SU-DHL-6 (cell line): ENCODE measurements around the gene KCNN3.

ENCODE experiments used
- H2AFZ ChIP-seq: fragments of 200-600 bp; sonication (generic); 2 replicates; pipeline ENCODE4 v1.6.1; 2014; ENCODE audit warnings: low read depth, mild to moderate bottlenecking, moderate library complexity, mixed read lengths, antibody characterized with exemption, low read length; ENCODE audit not compliant: severe bottlenecking
- H3F3A ChIP-seq: fragments of 200-600 bp; shearing (Covaris generic); 2 replicates; pipeline ENCODE4 v1.6.0; 2016; ENCODE audit warnings: antibody characterized with exemption, mild to moderate bottlenecking; ENCODE audit not compliant: insufficient read depth
- H3K27ac ChIP-seq: fragments of 200-600 bp; sonication (generic); 2 replicates; pipeline ENCODE4 v1.5.1; 2016; ENCODE audit warnings: low read depth, mild to moderate bottlenecking, low read length, moderate library complexity, mixed read lengths
- H3K27me3 ChIP-seq: fragments of 200-600 bp; sonication (generic), shearing (Covaris generic); 2 replicates; pipeline ENCODE4 v1.6.0; 2014; ENCODE audit warnings: mild to moderate bottlenecking, low read length
- H3K36me3 ChIP-seq: fragments of 200-600 bp; sonication (generic); 2 replicates; pipeline ENCODE4 v1.6.1; 2014; ENCODE audit warnings: mild to moderate bottlenecking, low read length, mixed read lengths
- H3K4me2 ChIP-seq: fragments of 300-600, 200-600 bp; shearing (Covaris generic), sonication (generic); 2 replicates; pipeline ENCODE4 v1.6.0; 2014; ENCODE audit warnings: low read length, low read depth, mild to moderate bottlenecking; ENCODE audit not compliant: poor library complexity, severe bottlenecking
- H3K4me3 ChIP-seq: fragments of 200-600 bp; sonication (generic); 2 replicates; pipeline ENCODE4 v1.5.1; 2014; ENCODE audit warnings: antibody characterized with exemption, low read length, mild to moderate bottlenecking, mixed read lengths; ENCODE audit not compliant: insufficient read depth, poor library complexity, severe bottlenecking
- H3K79me2 ChIP-seq: fragments of 200-600 bp; sonication (generic); 2 replicates; pipeline ENCODE4 v1.6.1; 2014; ENCODE audit warnings: mild to moderate bottlenecking, low read length, moderate library complexity; ENCODE audit not compliant: insufficient read depth
- H3K9ac ChIP-seq: fragments of 200-600 bp; sonication (generic); 2 replicates; pipeline ENCODE4 v1.7.0; 2014; ENCODE audit warnings: mild to moderate bottlenecking, low read length
- H3K9me2 ChIP-seq: fragments of 200-600 bp; sonication (generic); replicated peaks from 2 replicates; pipeline ENCODE4 v1.6.1; 2014; ENCODE audit warnings: low read length; ENCODE audit not compliant: insufficient read depth
- H3K9me3 ChIP-seq: fragments of 200-600 bp; sonication (generic); 2 replicates; pipeline ENCODE4 v1.6.1; 2014; ENCODE audit warnings: low read length, mixed read lengths; ENCODE audit not compliant: insufficient read depth
- H4K20me1 ChIP-seq: fragments of 200-600 bp; sonication (generic); 2 replicates; pipeline ENCODE4 v1.6.1; 2014; ENCODE audit warnings: low read depth, mild to moderate bottlenecking, antibody characterized with exemption, low read length, moderate library complexity, mixed read lengths
- EZH2phosphoT487 ChIP-seq: fragments of 200-600 bp; sonication (generic), shearing (Covaris generic); conservative IDR thresholded peaks from 2 replicates; pipeline ENCODE4 v1.6.1; 2018; ENCODE audit warnings: mild to moderate bottlenecking, antibody characterized with exemption, low read length, moderate library complexity, mixed read lengths
- TF ChIP-seq, protein P1 (sequence below): fragments of 200-600 bp; sonication (generic); IDR thresholded peaks from one replicate; pipeline ENCODE4 v1.5.1; 2017; ENCODE audit warnings: antibody characterized with exemption, mild to moderate bottlenecking, low read length, moderate library complexity; ENCODE audit not compliant: insufficient read depth, poor library complexity, severe bottlenecking

Gene KCNN3

DNA sequence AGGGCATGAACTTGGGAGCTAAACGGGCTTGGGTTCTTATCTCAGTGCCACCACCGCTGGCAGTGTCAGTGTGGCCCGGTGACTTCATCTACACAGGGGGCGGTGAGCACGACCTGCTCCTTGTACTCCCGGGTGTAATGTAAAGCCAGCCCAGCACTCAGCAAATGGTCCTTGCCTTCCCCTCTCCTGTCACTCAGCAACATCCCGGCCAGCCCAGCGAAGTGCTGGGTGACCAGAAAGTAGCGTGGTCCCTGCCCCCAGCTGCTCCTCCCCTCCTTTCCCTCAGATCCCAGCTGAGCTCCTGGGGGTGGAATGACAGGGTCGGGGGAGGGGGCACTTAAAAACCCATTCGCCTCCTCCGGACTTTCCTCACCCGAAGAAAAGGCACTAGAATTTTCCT, 7.2 kb downstream of the KCNN3 start:
- Histone ChIP-seq H3K36me3 (no peaks in the 10 kb centered on the region), H4K20me1 (no peaks in the 10 kb centered on the region), H3K9ac (no peak overlapping the region), H3K27ac (no peak overlapping the region), H3K27me3 (no peaks in the 10 kb centered on the region), H3F3A (peaks cover 24% of the 10 kb centered on the region), H3K4me3 (no peak overlapping the region), H3K4me2 (no peak overlapping the region), H3K9me3 (no peaks in the 10 kb centered on the region), H3K9me2 (no peaks in the 10 kb centered on the region), H3K79me2 (no peaks in the 10 kb centered on the region), H2AFZ (no peak overlapping the region)
- no peak for TF ChIP-seq EZH2phosphoT487
- TF ChIP-seq, protein P1, sequence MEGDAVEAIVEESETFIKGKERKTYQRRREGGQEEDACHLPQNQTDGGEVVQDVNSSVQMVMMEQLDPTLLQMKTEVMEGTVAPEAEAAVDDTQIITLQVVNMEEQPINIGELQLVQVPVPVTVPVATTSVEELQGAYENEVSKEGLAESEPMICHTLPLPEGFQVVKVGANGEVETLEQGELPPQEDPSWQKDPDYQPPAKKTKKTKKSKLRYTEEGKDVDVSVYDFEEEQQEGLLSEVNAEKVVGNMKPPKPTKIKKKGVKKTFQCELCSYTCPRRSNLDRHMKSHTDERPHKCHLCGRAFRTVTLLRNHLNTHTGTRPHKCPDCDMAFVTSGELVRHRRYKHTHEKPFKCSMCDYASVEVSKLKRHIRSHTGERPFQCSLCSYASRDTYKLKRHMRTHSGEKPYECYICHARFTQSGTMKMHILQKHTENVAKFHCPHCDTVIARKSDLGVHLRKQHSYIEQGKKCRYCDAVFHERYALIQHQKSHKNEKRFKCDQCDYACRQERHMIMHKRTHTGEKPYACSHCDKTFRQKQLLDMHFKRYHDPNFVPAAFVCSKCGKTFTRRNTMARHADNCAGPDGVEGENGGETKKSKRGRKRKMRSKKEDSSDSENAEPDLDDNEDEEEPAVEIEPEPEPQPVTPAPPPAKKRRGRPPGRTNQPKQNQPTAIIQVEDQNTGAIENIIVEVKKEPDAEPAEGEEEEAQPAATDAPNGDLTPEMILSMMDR = no peak

DNA sequence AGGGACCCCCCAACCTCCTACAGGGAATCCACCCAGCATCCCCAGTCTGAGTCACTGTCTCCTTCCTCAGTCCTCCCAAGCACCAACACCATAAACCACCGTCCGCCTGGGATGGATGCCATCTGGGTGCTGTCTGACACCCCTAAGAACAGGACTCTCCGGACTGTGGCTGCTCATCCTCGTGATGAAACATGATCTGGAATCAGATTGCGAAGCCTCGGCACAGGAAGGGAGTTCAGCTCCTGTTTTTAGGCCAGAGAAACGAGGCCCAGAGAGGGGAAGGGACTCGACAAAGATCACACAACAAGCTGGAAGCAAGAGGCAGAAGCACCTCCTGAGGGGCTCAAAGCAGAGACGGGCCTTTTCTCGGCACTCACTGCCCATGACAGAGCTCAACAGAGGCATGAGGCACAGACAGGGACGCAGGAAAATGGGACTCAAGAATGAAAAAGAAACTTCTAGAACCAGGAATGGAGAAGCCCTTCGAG, 8.4 kb downstream of the KCNN3 start:
- no peak overlapping the region for H2AFZ ChIP-seq
- H3K27ac ChIP-seq = no peak overlapping the region; the same call in 1 of the 2 replicates
- H3K79me2 ChIP-seq = no peaks in the 10 kb centered on the region
- H3K9me2 ChIP-seq = no peaks in the 10 kb centered on the region
- no peaks in the 10 kb centered on the region for H3K36me3 ChIP-seq
- H4K20me1 ChIP-seq = no peaks in the 10 kb centered on the region
- TF ChIP-seq EZH2phosphoT487 = 0 out of 2 replicates have a peak, but pooled peaks have one; percentile 80
- TF ChIP-seq, protein P1 = no peak
- no peak overlapping the region for H3K9ac ChIP-seq
- no peak overlapping the region for H3K4me3 ChIP-seq
- H3K9me3 ChIP-seq = no peaks in the 10 kb centered on the region
- H3K4me2 ChIP-seq = peak overlapping the region; percentile 59
- H3F3A ChIP-seq = peaks cover 24% of the 10 kb centered on the region
- no peaks in the 10 kb centered on the region for H3K27me3 ChIP-seq

DNA sequence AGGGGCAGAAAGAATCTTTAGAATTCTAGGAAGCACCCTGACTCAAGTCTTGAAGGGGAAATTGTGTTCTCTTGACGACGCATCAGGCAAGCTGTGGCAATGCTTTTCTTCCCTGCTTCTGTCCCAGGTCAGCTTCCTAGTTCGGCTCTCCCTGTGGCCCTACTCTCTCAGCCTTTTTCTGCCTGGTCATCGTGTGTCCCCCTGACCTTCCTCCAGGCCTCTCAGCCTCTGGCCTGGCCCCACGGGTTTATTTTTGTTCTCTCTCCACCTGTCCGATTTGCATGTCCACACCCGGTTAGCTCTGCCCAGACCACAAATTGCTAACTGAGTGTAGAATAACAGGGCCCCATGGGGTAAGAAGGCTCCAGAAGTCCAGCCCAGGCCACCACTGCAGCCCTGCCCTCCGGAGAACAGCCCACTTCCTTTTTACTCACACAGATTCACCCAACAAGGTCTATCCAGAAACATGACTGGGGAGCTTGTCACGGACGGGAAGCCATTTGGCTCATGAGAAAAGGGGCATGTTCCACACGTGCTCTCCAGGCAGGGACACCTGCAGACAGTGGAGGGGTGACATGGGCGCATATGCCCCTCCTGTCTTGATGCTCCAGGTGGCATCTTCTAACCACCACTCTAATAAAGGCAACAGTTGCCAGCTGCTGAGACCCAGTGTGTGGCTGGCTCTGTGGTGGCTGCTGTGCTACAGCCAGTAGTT, 9.8 kb downstream of the KCNN3 start:
- Histone ChIP-seq H3K9ac (peak overlapping the region; percentile 39), H3K27ac (peak overlapping the region; percentile 94), H3F3A (peaks cover 18% of the 10 kb centered on the region), H3K4me2 (peak overlapping the region; percentile 59), H3K36me3 (no peaks in the 10 kb centered on the region), H2AFZ (no peak overlapping the region), H4K20me1 (no peaks in the 10 kb centered on the region), H3K79me2 (no peaks in the 10 kb centered on the region), H3K4me3 (peak overlapping the region; percentile 16), H3K27me3 (no peaks in the 10 kb centered on the region), H3K9me2 (no peaks in the 10 kb centered on the region), H3K9me3 (no peaks in the 10 kb centered on the region)
- TF ChIP-seq, protein P1 = no peak
- no peak for TF ChIP-seq EZH2phosphoT487
